IMR-90 (cell line): ENCODE data around the gene PRRC1. TPM values are rescaled to one million over a fixed set of nuclear protein-coding genes. Genes with fewer than 3 reads are reported as not detected.
"Not testable (repeated sequence)": the region's sequence is repeated elsewhere in the genome, so short reads cannot be mapped to it uniquely, and the experiment has no call there.

Experiments used
- ATAC-seq: fragments of 200-7000 bp; cut with Tn5 transposase; 2 replicates; pipeline ENCODE4 v1.9.1; 2020; ENCODE audit warnings: low read depth, mild to moderate bottlenecking, moderate library complexity
- BruUV-seq: library from RNA; stranded (reverse); fragments of 400-500 nt; replicated peaks from 2 replicates; lab custom pipeline; 2021; lab: Mats Ljungman, UMichigan
- CTCF ChIA-PET: fragments of 300-600 bp; formaldehyde crosslinking; extraction: SDS; loops from one replicate; lab custom pipeline; 2021; ENCODE audit warnings: antibody characterized with exemption; lab: Yijun Ruan, JAX
- POLR2A ChIA-PET: fragments of 300-600 bp; sonication (Branson Sonifier 250); formaldehyde crosslinking; loops from one replicate; lab custom pipeline; 2022; ENCODE audit warnings: antibody characterized with exemption; ENCODE audit not compliant: unreplicated experiment; lab: Charles Lee
- DNase-seq: peaks from one replicate; pipeline ENCODE4 v3.0.0; 2013
- H2AFZ ChIP-seq: replicated peaks from 2 replicates; pipeline ENCODE3; 2013; ENCODE audit warnings: low read length, mild to moderate bottlenecking; ENCODE audit not compliant: poor library complexity
- H2AK5ac ChIP-seq: 2 replicates; pipeline ENCODE4 v1.6.1; 2013; ENCODE audit warnings: low read depth, low read length, inconsistent platforms
- H2AK9ac ChIP-seq: replicated peaks from 2 replicates; pipeline ENCODE3; 2013; ENCODE audit warnings: mild to moderate bottlenecking, low read depth, low read length, moderate library complexity; ENCODE audit not compliant: poor library complexity
- H2BK120ac ChIP-seq: 2 replicates; pipeline ENCODE4 v1.6.1; 2013; ENCODE audit warnings: low read depth, low read length, inconsistent platforms
- H2BK15ac ChIP-seq: 3 replicates; pipeline ENCODE4 v1.6.1; 2013; ENCODE audit warnings: low read depth, low read length, inconsistent platforms
- H2BK20ac ChIP-seq: 2 replicates; pipeline ENCODE4 v1.6.1; 2013; ENCODE audit warnings: low read depth, mild to moderate bottlenecking, inconsistent platforms, low read length, moderate library complexity
- H2BK5ac ChIP-seq: 2 replicates; pipeline ENCODE4 v1.6.1; 2013; ENCODE audit warnings: mild to moderate bottlenecking, low read depth, low read length, inconsistent platforms; ENCODE audit not compliant: poor library complexity, severe bottlenecking
- H3K14ac ChIP-seq: replicated peaks from 2 replicates; pipeline ENCODE4 v1.6.1; 2013; ENCODE audit warnings: low read depth, low read length, inconsistent platforms
- H3K18ac ChIP-seq: 2 replicates; pipeline ENCODE4 v1.6.1; 2013; ENCODE audit warnings: low read depth, low read length, control low read depth
- H3K23ac ChIP-seq: 2 replicates; pipeline ENCODE4 v1.6.1; 2013; ENCODE audit warnings: low read depth, low read length, inconsistent platforms
- H3K27ac ChIP-seq: 2 replicates; pipeline ENCODE4 v1.5.1; 2013; ENCODE audit warnings: mild to moderate bottlenecking, control low read depth, low read length; ENCODE audit not compliant: insufficient read depth
- H3K27me3 ChIP-seq: 2 replicates; pipeline ENCODE4 v1.6.1; 2013; ENCODE audit warnings: low read length; ENCODE audit not compliant: control insufficient read depth, insufficient read depth
- H3K36me3 ChIP-seq: 2 replicates; pipeline ENCODE4 v1.6.1; 2013; ENCODE audit warnings: low read length, mixed read lengths; ENCODE audit not compliant: control insufficient read depth, insufficient read depth
- H3K4ac ChIP-seq: 2 replicates; pipeline ENCODE4 v1.6.1; 2013; ENCODE audit warnings: low read depth, low read length, inconsistent platforms
- H3K4me1 ChIP-seq: 2 replicates; pipeline ENCODE4 v1.6.1; 2013; ENCODE audit warnings: low read length, mixed read lengths; ENCODE audit not compliant: control insufficient read depth, insufficient read depth
- H3K4me2 ChIP-seq: 2 replicates; pipeline ENCODE4 v1.6.1; 2013; ENCODE audit warnings: low read depth, mild to moderate bottlenecking, control low read depth, low read length, moderate library complexity
- H3K4me3 ChIP-seq: 2 replicates; pipeline ENCODE4 v1.5.1; 2013; ENCODE audit warnings: low read depth, mild to moderate bottlenecking, control low read depth, low read length, moderate library complexity; ENCODE audit not compliant: insufficient read depth
- H3K56ac ChIP-seq: 2 replicates; pipeline ENCODE4 v1.6.1; 2013; ENCODE audit warnings: low read length, inconsistent platforms; ENCODE audit not compliant: insufficient read depth; ENCODE audit errors: extremely low read depth
- H3K79me1 ChIP-seq, 2 experiments: 2 replicates each; pipeline ENCODE4 v1.6.1; 2013; ENCODE audit warnings: low read length in 2 of 2, inconsistent platforms in 1 of 2, low read depth in 1 of 2
- H3K9ac ChIP-seq: 2 replicates; pipeline ENCODE4 v1.6.1; 2013; ENCODE audit warnings: low read depth, low read length, control low read depth
- H3K9me1 ChIP-seq: 2 replicates; pipeline ENCODE4 v1.6.1; 2013; ENCODE audit warnings: low read length, inconsistent platforms; ENCODE audit not compliant: insufficient read depth
- H3K9me3 ChIP-seq: 2 replicates; pipeline ENCODE4 v1.6.1; 2013; ENCODE audit warnings: low read length; ENCODE audit not compliant: control insufficient read depth, insufficient read depth
- H4K20me1 ChIP-seq: 2 replicates; pipeline ENCODE4 v1.6.1; 2013; ENCODE audit warnings: low read length, inconsistent platforms; ENCODE audit not compliant: insufficient read depth
- H4K5ac ChIP-seq: 2 replicates; pipeline ENCODE4 v1.6.1; 2013; ENCODE audit warnings: mild to moderate bottlenecking, low read depth, low read length, control low read depth
- H4K8ac ChIP-seq, 2 experiments: 2 replicates each; pipeline ENCODE4 v1.6.1; 2013; ENCODE audit warnings: low read depth in 2 of 2, low read length in 2 of 2, control low read depth in 1 of 2, inconsistent platforms in 1 of 2
- H4K91ac ChIP-seq: 2 replicates; pipeline ENCODE4 v1.6.1; 2013; ENCODE audit warnings: low read depth, low read length, inconsistent platforms; ENCODE audit not compliant: insufficient read depth
- BHLHE40 ChIP-seq: fragments of 150-350 bp; IDR thresholded peaks from 2 replicates; pipeline ENCODE4 v1.6.1; 2016; ENCODE audit warnings: mild to moderate bottlenecking, low read depth, low read length
- CEBPB ChIP-seq: IDR thresholded peaks from 2 replicates; pipeline ENCODE4 v1.6.1; 2012; ENCODE audit warnings: low read depth, low read length, improper control_type of control experiment
- CHD1 ChIP-seq: IDR thresholded peaks from 2 replicates; pipeline ENCODE4 v1.6.1; 2012; ENCODE audit warnings: low read depth, low read length, improper control_type of control experiment
- RAD21 ChIP-seq: IDR thresholded peaks from 2 replicates; pipeline ENCODE4 v1.6.1; 2012; ENCODE audit warnings: low read length, improper control_type of control experiment
- RCOR1 ChIP-seq: IDR thresholded peaks from 2 replicates; pipeline ENCODE4 v1.6.1; 2012; ENCODE audit warnings: mild to moderate bottlenecking, low read length, improper control_type of control experiment; ENCODE audit not compliant: insufficient replicate concordance
- SMC3 ChIP-seq: fragments of 150-350 bp; IDR thresholded peaks from 2 replicates; pipeline ENCODE4 v1.6.1; 2016; ENCODE audit warnings: low read depth, mild to moderate bottlenecking, antibody characterized with exemption, low read length, moderate library complexity
- WGBS, 2 experiments: methylation state at CpG; one replicate each; pipeline versions ENCODE4 v1.1.5 to v1.1.7; 2013; ENCODE audit warnings: missing lambda C conversion rate in 2 of 2; ENCODE audit not compliant: insufficient read length in 1 of 2; ENCODE audit errors: extremely low coverage in 2 of 2; 5-methylcytosine and 5-hydroxymethylcytosine counted together
- dilution Hi-C: fragments of 300-500 bp; cut with HindIII; formaldehyde crosslinking; loops from one replicate; pipeline ENCODE4 v1.14.3; 2018; ENCODE audit warnings: low sequenced_read_pairs; ENCODE audit not compliant: unreplicated experiment
- in situ Hi-C: fragments of 300-500 bp; cut with MboI; formaldehyde crosslinking; loops from 3 replicates; pipeline ENCODE4 v1.14.3; 2019; ENCODE audit warnings: low sequenced_read_pairs, inconsistent platforms, mixed read lengths
- intact Hi-C: fragments of 100-400 bp; cut with micrococcal nuclease; formaldehyde crosslinking; loops from 2 replicates; pipeline ENCODE4 v1.10.0; 2022
- polyA plus RNA-seq, 3 experiments: library from polyadenylated mRNA; depleted of rRNA; stranded (reverse); fragments of >200 nt; gene quantifications; 2 replicates each; pipeline ENCODE4 v1.2.3, GENCODE V29; 2012; ENCODE audit warnings: low replicate concordance in 1 of 3
- total RNA-seq: library from RNA; depleted of rRNA; stranded (reverse); fragments of >200 nt; gene quantifications from 2 replicates; pipeline ENCODE4 v1.2.3, GENCODE V29; 2012
- TF ChIP-seq, protein P1 (sequence below): conservative IDR thresholded peaks from 2 replicates; pipeline ENCODE4 v1.5.1; 2012; ENCODE audit warnings: mild to moderate bottlenecking, low read depth, low read length, improper control_type of control experiment

Gene PRRC1
- total and polyA plus RNA-seq, 2 of the 4 experiments (the other 2 are of a cell fraction): 46.8 to 63.1 TPM

DNA sequence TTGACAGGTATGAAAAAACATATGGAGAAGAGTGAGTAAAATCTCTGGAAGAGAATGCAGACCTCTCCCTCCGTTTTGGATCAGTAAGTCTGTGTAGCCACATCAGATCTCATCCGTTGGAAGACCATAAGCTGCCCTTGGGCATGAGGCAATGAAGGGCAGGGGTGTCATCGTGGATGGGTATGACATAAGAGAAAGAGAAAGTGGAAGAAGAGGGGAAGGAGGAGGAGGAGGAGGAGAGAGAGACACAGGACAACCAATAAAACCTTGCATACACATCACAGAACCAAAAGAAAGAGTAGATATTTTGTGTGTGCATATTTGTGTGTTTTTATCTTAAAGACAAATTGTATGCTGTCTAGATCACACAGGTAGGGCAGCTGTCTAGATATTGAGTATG, 50.7 kb downstream of the PRRC1 start:
- no peak for TF ChIP-seq BHLHE40
- TF ChIP-seq SMC3: no peak
- TF ChIP-seq, protein P1, sequence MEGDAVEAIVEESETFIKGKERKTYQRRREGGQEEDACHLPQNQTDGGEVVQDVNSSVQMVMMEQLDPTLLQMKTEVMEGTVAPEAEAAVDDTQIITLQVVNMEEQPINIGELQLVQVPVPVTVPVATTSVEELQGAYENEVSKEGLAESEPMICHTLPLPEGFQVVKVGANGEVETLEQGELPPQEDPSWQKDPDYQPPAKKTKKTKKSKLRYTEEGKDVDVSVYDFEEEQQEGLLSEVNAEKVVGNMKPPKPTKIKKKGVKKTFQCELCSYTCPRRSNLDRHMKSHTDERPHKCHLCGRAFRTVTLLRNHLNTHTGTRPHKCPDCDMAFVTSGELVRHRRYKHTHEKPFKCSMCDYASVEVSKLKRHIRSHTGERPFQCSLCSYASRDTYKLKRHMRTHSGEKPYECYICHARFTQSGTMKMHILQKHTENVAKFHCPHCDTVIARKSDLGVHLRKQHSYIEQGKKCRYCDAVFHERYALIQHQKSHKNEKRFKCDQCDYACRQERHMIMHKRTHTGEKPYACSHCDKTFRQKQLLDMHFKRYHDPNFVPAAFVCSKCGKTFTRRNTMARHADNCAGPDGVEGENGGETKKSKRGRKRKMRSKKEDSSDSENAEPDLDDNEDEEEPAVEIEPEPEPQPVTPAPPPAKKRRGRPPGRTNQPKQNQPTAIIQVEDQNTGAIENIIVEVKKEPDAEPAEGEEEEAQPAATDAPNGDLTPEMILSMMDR: no peak
- TF ChIP-seq CEBPB: no peak
- no peak for TF ChIP-seq CHD1
- TF ChIP-seq RCOR1: no peak
- TF ChIP-seq RAD21: no peak
- H2BK20ac ChIP-seq: no peak overlapping the region
- ATAC-seq: no peak
- H3K23ac ChIP-seq: no peak overlapping the region
- intact Hi-C loops (no loop called here), in situ Hi-C loops (loop anchor here (5.0 to 25.0 kb wide), 4 partner anchors 319 to 919 kb away; partner anchors contain the start of gene SLC12A2), dilution Hi-C loops (no loop called here)
- ChIA-PET POLR2A (no interaction called here), CTCF (no interaction called here)
- H2BK120ac ChIP-seq: no peak overlapping the region
- H2AK5ac ChIP-seq: no peak overlapping the region
- no peak for DNase-seq
- H3K56ac ChIP-seq: no peak overlapping the region
- no peak overlapping the region for H3K4me3 ChIP-seq
- no peak overlapping the region for H2BK5ac ChIP-seq
- H3K36me3 ChIP-seq: no peaks in the 10 kb centered on the region
- H3K9ac ChIP-seq: no peak overlapping the region
- H3K9me1 ChIP-seq: no peaks in the 10 kb centered on the region; the same call in 1 of the 2 replicates
- no peak overlapping the region for H3K4me2 ChIP-seq
- no peak overlapping the region for H4K5ac ChIP-seq
- H3K9me3 ChIP-seq: 0 out of 2 replicates have a peak, but pooled peaks cover 2% of the 10 kb centered on the region
- peaks cover 1% of the 10 kb centered on the region; the same call in 1 of the 2 replicates for H3K4me1 ChIP-seq
- no peaks in the 10 kb centered on the region for H3K79me1 ChIP-seq
- H4K91ac ChIP-seq: no peak overlapping the region
- no peak overlapping the region for H3K18ac ChIP-seq
- no peaks in the 10 kb centered on the region for H4K20me1 ChIP-seq
- WGBS, 2 experiments: no CpG with 5 or more reads among the region's 3 CpGs
- H3K27ac ChIP-seq: no peak overlapping the region
- H3K4ac ChIP-seq: no peak overlapping the region
- H4K8ac ChIP-seq: no peak overlapping the region
- no peak overlapping the region for H2AFZ ChIP-seq
- H2AK9ac ChIP-seq: no peak overlapping the region
- H3K14ac ChIP-seq: no peak overlapping the region
- H2BK15ac ChIP-seq: no peak overlapping the region
- no TSS peak for BruUV-seq
- peaks cover 8% of the 10 kb centered on the region for H3K27me3 ChIP-seq

DNA sequence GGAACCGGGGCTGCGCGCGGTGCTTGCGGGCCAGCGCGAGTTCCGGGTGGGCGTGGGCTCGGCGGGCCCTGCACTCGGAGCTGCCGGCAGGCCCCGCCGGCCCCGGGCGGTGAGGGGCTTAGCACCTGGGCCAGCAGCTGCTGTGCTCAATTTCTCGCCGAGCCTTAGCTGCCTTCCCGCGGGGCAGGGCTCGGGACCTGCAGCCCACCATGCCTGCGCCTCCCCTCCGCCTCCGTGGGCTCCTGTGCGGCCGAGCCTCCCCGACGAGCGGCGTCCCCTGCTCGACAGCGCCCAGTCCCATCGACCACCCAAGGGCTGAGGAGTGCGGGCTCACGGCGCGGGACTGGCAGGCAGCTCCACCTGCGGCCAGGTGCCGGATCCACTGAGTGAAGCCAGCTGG, 52.0 kb downstream of the PRRC1 start:
- 84% methylated on average over 14 of the region's 40 CpGs; no CpG with 5 or more reads in 1 of the 2 experiments for WGBS, 2 experiments
- H4K20me1 ChIP-seq, H3K27ac ChIP-seq, H3K36me3 ChIP-seq, H3K4me2 ChIP-seq, ATAC-seq, H4K5ac ChIP-seq, H2BK5ac ChIP-seq, H3K4me3 ChIP-seq, H3K4ac ChIP-seq, H3K9ac ChIP-seq, H3K4me1 ChIP-seq, H3K56ac ChIP-seq, H3K23ac ChIP-seq, H4K8ac ChIP-seq, H2BK20ac ChIP-seq, CTCF ChIA-PET, H2AK9ac ChIP-seq, H3K27me3 ChIP-seq, dilution Hi-C loops, POLR2A ChIA-PET, H2BK120ac ChIP-seq, BruUV-seq, H4K91ac ChIP-seq, H2AK5ac ChIP-seq, H2AFZ ChIP-seq, intact Hi-C loops, H3K14ac ChIP-seq, H3K9me1 ChIP-seq, H3K9me3 ChIP-seq, H2BK15ac ChIP-seq, H3K18ac ChIP-seq, H3K79me1 ChIP-seq, DNase-seq: not testable (repeated sequence)
- in situ Hi-C loops: loop anchor here (5.0 to 25.0 kb wide), 4 partner anchors 318 to 918 kb away; partner anchors contain the start of gene SLC12A2
